Measurements from ENCODE around the gene RPL35. TPM values are rescaled to one million over a fixed set of nuclear protein-coding genes. Genes with fewer than 3 reads are reported as not detected.
"Not testable (repeated sequence)": the region's sequence is repeated elsewhere in the genome, so short reads cannot be mapped to it uniquely, and the experiment has no call there.

Gene RPL35
- total RNA-seq, 6 experiments from 2014 or later = 372 to 1,299 (median 414) TPM

DNA sequence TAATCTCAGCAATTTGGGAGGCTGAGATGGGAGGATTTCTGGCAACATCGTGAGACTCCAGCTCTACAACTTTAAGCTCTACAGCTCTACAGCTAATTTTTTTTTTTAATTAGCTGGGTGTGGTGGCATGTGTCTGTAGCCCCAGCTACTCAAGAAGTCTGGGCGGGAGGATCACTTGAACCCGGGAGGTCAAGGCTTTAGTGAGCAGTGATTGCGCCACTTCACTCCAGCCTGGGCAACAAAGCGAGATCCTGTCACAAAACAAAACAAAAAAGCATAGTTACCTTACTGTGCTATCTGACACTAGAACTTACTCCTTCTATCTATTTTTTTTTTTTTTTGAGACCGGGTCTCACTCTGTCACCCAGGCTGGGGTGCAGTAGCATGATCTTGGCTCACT lies 14.8 kb downstream of the RPL35 start:
- WGBS (ENCODE audit: insufficient coverage, low coverage, low lambda C conversion rate, missing lambda C conversion rate) = 84% methylated on average over 6 of the region's 6 CpGs
- Histone ChIP-seq H3K4me1 (no peaks in the 10 kb centered on the region), H3K27ac (no peak overlapping the region), H3K27me3 (no peaks in the 10 kb centered on the region), H3K4me3 (no peak overlapping the region), H3K9me3 (no peaks in the 10 kb centered on the region), H3K36me3 (no peaks in the 10 kb centered on the region)
- intact Hi-C loops (cut with DNase I) = no loop called here
- no peak for ATAC-seq
- DNase-seq = no peak
- TF ChIP-seq, protein P1, sequence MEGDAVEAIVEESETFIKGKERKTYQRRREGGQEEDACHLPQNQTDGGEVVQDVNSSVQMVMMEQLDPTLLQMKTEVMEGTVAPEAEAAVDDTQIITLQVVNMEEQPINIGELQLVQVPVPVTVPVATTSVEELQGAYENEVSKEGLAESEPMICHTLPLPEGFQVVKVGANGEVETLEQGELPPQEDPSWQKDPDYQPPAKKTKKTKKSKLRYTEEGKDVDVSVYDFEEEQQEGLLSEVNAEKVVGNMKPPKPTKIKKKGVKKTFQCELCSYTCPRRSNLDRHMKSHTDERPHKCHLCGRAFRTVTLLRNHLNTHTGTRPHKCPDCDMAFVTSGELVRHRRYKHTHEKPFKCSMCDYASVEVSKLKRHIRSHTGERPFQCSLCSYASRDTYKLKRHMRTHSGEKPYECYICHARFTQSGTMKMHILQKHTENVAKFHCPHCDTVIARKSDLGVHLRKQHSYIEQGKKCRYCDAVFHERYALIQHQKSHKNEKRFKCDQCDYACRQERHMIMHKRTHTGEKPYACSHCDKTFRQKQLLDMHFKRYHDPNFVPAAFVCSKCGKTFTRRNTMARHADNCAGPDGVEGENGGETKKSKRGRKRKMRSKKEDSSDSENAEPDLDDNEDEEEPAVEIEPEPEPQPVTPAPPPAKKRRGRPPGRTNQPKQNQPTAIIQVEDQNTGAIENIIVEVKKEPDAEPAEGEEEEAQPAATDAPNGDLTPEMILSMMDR (IDR thresholded peaks at IDR 0.05) = no peak
- TF ChIP-seq POLR2A (IDR thresholded peaks at IDR 0.05) = no peak

DNA sequence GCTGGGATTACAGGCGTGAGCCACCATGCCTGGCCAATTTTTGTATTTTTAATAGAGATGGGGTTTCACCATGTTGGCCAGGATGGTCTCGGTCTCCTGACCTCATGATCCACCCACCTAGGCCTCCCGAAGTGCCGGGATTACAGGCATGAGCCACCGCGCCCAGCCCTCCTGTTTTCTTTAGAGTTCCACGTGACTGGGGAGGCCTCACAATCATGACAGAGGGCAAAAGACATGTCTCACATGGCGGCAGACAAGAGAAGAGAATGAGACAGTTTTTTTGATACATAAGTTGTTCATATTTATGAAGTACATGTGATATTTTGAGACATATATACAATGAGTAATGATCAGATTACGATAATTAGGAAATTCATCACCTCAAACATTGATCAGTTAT lies 15.3 kb downstream of the RPL35 start:
- H3K36me3 ChIP-seq; ATAC-seq; H3K27ac ChIP-seq; H3K27me3 ChIP-seq; H3K4me1 ChIP-seq; DNase-seq; H3K9me3 ChIP-seq; H3K4me3 ChIP-seq; intact Hi-C loops (cut with DNase I): not testable (repeated sequence)
- 79% methylated on average over 5 of the region's 9 CpGs for WGBS (ENCODE audit: insufficient coverage, low coverage, low lambda C conversion rate, missing lambda C conversion rate)

DNA sequence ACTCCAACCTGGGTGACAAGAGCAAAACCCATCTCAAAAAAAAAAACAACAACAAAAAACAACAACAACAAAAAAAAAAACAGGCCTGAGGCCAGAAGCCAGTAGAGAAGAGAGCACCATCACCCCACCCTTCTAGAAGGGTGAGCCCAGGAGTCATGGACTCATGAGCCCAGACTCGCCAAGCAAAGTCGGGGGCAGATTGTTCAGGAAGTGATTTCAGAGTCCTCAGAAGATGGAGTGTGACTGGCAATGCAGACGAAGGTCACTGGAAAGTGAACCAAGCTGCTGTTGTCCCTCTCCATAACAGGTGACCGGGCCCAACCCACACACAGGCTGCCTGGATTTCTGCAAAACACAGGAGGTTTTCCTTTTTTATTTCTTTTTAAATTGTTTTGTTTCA lies 17.5 kb downstream of the RPL35 start:
- Histone ChIP-seq H3K27ac (no peak overlapping the region), H3K36me3 (no peaks in the 10 kb centered on the region), H3K4me1 (no peaks in the 10 kb centered on the region), H3K27me3 (no peaks in the 10 kb centered on the region), H3K9me3 (no peaks in the 10 kb centered on the region), H3K4me3 (no peak overlapping the region)
- ATAC-seq (no peak), DNase-seq (no peak)
- WGBS (ENCODE audit: insufficient coverage, low coverage, low lambda C conversion rate, missing lambda C conversion rate) = 78% methylated on average over 4 of the region's 4 CpGs
- TF ChIP-seq, protein P1 (IDR thresholded peaks at IDR 0.05) = no peak
- TF ChIP-seq POLR2A (IDR thresholded peaks at IDR 0.05) = no peak
- intact Hi-C loops (cut with DNase I) = no loop called here

DNA sequence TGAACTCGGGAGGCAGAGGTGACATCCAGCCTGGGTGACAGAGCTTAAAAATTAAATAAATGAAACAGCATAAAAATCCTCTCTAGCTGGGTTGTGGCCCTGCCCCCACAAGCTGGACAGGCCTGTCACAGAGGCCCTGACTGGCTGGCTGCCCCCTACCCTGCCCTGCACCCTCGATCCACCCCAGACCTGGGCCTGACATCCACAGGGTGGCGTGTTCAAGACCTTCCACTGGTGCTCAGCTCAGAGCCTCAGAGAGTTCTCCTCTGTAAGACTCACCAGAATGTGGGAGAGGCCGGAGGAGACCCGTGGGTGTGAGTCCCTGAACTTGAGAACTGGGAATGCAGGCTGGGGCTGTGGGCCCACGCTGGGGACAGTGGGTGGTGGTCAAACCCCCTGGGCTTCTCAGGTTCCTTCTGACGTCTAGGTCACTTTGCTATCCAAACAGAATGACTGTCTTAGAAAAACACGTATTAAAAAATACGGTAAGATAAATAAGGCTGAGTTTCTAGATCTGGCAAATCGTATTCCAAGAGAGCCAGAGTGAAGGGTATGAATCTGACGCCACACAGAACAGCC lies 18.2 kb downstream of the RPL35 start:
- 75% methylated on average over 6 of the region's 11 CpGs for WGBS (ENCODE audit: insufficient coverage, low coverage, low lambda C conversion rate, missing lambda C conversion rate)
- intact Hi-C loops (cut with DNase I) = no loop called here
- Histone ChIP-seq H3K4me3 (no peak overlapping the region), H3K9me3 (no peaks in the 10 kb centered on the region), H3K4me1 (no peaks in the 10 kb centered on the region), H3K27ac (no peak overlapping the region), H3K27me3 (no peaks in the 10 kb centered on the region), H3K36me3 (no peaks in the 10 kb centered on the region)
- DNase-seq = no peak
- peak in 1 of 4 donors; percentile 28 for ATAC-seq
- TF ChIP-seq, protein P1 (IDR thresholded peaks at IDR 0.05) = no peak
- TF ChIP-seq POLR2A (IDR thresholded peaks at IDR 0.05) = no peak

DNA sequence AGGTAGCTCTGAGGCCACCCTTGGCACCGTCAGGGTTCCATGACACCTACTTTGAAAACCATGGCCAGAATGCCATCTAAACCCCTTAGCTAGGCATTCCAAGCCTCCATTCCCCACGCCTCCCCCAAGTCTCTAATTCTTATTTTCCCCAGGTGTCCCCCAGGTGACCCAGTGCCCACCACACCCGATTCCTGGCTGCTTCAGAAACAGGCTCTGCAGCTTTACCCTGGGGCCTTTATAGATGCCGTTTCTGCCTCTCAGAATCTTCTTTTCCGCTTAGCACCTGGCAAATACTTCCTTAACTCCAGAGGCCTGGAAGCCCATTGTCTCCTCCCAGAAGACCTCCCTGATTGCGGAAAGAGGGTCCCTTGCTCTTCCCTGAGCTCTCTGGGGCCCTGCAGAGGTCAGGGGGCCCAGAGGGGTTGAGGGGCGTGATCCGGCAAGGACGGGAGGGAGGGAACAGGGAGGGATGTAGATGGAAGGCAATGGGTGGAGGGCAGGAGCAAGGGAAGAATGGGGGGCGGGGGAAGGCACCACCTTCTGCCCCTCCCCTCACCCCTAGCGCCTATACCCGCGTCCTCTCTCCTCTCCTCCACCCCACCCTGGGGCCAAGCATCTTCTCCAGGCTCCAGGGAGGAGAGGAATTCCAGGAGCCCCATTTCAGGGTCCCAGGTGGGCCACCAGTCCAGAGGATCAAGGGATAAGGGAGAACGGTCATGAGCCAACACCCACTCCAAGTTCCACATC lies 20.5 kb downstream of the RPL35 start:
- Histone ChIP-seq H3K36me3 (no peaks in the 10 kb centered on the region), H3K27ac (no peak overlapping the region), H3K9me3 (no peaks in the 10 kb centered on the region), H3K27me3 (no peaks in the 10 kb centered on the region), H3K4me3 (no peak overlapping the region), H3K4me1 (no peaks in the 10 kb centered on the region)
- DNase-seq (no peak), ATAC-seq (no peak)
- intact Hi-C loops (cut with DNase I) = no loop called here
- TF ChIP-seq, protein P1 (IDR thresholded peaks at IDR 0.05) = no peak
- TF ChIP-seq POLR2A (IDR thresholded peaks at IDR 0.05) = no peak
- WGBS (ENCODE audit: insufficient coverage, low coverage, low lambda C conversion rate, missing lambda C conversion rate) = 82% methylated on average over 9 of the region's 14 CpGs
